Activated naive CD4-positive, alpha-beta T cell treated with anti-CD3 and anti-CD28 coated beads for 36 hours (primary cell): Measurements from ENCODE around the gene MX2. TPM values are rescaled to one million over a fixed set of nuclear protein-coding genes. Genes with fewer than 3 reads are reported as not detected.
A peak's percentile ranks its signal among the peaks of the same experiment; 100 is the strongest.
"Not testable (repeated sequence)": the region's sequence is repeated elsewhere in the genome, so short reads cannot be mapped to it uniquely, and the experiment has no call there.

ENCODE experiments used
- CTCF ChIA-PET: fragments of 350-600 bp; sonication (Branson Sonifier 250); formaldehyde crosslinking; loops from one replicate; lab custom pipeline; 2021; ENCODE audit warnings: antibody characterized with exemption; lab: Charles Lee
- DNase-seq: peaks from one replicate; pipeline ENCODE4 v3.0.0-alpha.2; 2020
- H3K27ac Mint-ChIP-seq: one replicate; pipeline ENCODE4 v1.8.0; 2021; ENCODE audit warnings: mild to moderate bottlenecking, mixed read lengths
- H3K27me3 Mint-ChIP-seq: one replicate; pipeline ENCODE4 v1.8.0; 2021; ENCODE audit warnings: low read depth, mixed read lengths
- H3K36me3 Mint-ChIP-seq: one replicate; pipeline ENCODE4 v1.8.0; 2021; ENCODE audit warnings: low read depth, mixed read lengths
- H3K4me1 Mint-ChIP-seq: one replicate; pipeline ENCODE4 v1.8.0; 2021; ENCODE audit warnings: low read depth, mixed read lengths
- H3K4me3 Mint-ChIP-seq: one replicate; pipeline ENCODE4 v1.8.0; 2021; ENCODE audit warnings: mild to moderate bottlenecking, moderate library complexity, mixed read lengths
- H3K9me3 Mint-ChIP-seq: one replicate; pipeline ENCODE4 v1.8.0; 2021; ENCODE audit warnings: mixed read lengths
- intact Hi-C: fragments of 100-400 bp; cut with micrococcal nuclease; formaldehyde crosslinking; loops from one replicate; pipeline ENCODE4 v1.15.1; 2023
- total RNA-seq, 2 experiments: library from RNA; stranded (reverse); gene quantifications; one replicate each; pipeline ENCODE4 v1.2.3, GENCODE V29; 2021

MX2 gene
- total RNA-seq, 2 experiments from 2014 or later, result 32.5 to 33.4 TPM

DNA sequence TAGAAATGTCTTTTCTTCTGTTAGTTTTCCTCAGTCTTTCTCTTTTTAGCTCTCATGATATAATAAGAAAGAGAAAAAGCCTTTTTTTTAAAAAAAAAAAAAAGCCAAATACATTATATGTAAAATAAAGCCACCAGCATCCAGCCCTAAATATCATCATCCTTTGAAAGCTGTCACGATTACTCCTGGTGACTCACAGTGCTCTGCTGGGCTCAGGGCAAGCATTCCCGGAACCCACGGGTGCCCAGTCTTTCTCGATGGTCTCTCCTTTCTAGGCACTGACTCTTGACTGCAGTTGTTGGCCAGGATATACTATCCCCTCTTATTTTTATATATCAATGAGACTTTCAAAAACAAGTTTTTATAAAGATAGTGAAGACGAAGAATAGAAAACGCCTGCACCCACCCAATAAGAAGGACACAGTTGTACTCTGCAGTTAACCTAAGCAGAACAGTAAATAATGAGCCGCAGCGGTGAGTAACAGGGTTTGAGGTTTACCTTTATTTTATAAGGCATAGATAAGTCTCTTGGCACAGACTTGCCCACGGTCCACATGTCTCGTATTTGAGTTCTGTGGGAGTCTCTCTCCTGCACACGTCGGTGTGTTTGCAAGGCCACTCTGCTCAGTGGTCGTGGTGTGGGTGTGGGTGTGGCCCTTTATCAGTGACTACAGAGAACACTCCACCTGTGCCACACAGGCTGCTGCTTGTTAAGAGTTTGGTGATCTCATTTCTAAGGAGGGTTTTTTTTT, 15.7 kb upstream of the MX2 start:
- Mint-ChIP-seq H3K4me3 (no peak overlapping the region), H3K36me3 (no peaks in the 10 kb centered on the region), H3K9me3 (peaks cover 5% of the 10 kb centered on the region), H3K27ac (no peak overlapping the region), H3K4me1 (no peaks in the 10 kb centered on the region), H3K27me3 (no peaks in the 10 kb centered on the region)
- CTCF ChIA-PET, result no interaction called here
- intact Hi-C loops, result no loop called here
- DNase-seq, result no peak

DNA sequence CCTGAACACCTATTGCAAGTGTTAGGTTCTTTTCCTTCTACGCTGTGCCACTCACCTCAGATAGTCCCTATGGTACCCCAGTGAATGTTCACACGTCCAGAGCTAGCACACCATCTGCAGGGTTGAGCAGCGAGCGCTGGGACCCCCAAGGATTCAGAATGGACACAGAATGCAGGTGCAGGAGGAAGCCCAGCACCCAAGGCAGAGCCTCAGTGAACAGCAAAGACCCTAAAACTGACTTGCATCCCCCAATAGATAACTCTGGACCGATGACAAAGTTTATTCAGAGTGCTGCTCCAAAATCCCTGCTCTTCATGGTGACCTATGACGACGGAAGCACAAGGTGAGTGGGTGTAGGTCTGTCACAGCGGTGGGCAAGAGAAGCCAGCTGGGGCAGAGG, 15.1 kb upstream of the MX2 start:
- Mint-ChIP-seq H3K27ac (no peak overlapping the region), H3K36me3 (no peaks in the 10 kb centered on the region), H3K9me3 (peaks cover 5% of the 10 kb centered on the region), H3K4me1 (no peaks in the 10 kb centered on the region), H3K4me3 (no peak overlapping the region), H3K27me3 (no peaks in the 10 kb centered on the region)
- CTCF ChIA-PET, result no interaction called here
- DNase-seq, result no peak
- intact Hi-C loops, result no loop called here

- DNase-seq, result no peak
- no peak overlapping the region for H3K27ac Mint-ChIP-seq
- H3K4me3 Mint-ChIP-seq, result no peak overlapping the region
- CTCF ChIA-PET, result no interaction called here
- H3K4me1 Mint-ChIP-seq, result no peaks in the 10 kb centered on the region
- intact Hi-C loops, result no loop called here
- H3K27me3 Mint-ChIP-seq, result no peaks in the 10 kb centered on the region
- H3K36me3 Mint-ChIP-seq, result no peaks in the 10 kb centered on the region
- no peaks in the 10 kb centered on the region for H3K9me3 Mint-ChIP-seq
Observed at GRCh38 chr21:41348434-41348833, 13.4 kb upstream of the MX2 start.

GRCh38 chr21:41349126-41349525, 12.7 kb upstream of the MX2 start:
- intact Hi-C loops, result no loop called here
- H3K36me3 Mint-ChIP-seq, result no peaks in the 10 kb centered on the region
- CTCF ChIA-PET, result no interaction called here
- H3K27ac Mint-ChIP-seq, result no peak overlapping the region
- no peak overlapping the region for H3K4me3 Mint-ChIP-seq
- no peaks in the 10 kb centered on the region for H3K4me1 Mint-ChIP-seq
- no peaks in the 10 kb centered on the region for H3K9me3 Mint-ChIP-seq
- DNase-seq, result no peak
- H3K27me3 Mint-ChIP-seq, result no peaks in the 10 kb centered on the region

GRCh38 chr21:41349619-41350390, 12.0 kb upstream of the MX2 start:
- DNase-seq, result no peak
- CTCF ChIA-PET, result no interaction called here
- H3K4me3 Mint-ChIP-seq, result no peak overlapping the region

GRCh38 chr21:41350436-41351155, 11.2 kb upstream of the MX2 start:
- Mint-ChIP-seq H3K27me3 (no peaks in the 10 kb centered on the region), H3K9me3 (no peaks in the 10 kb centered on the region), H3K36me3 (no peaks in the 10 kb centered on the region), H3K4me3 (no peak overlapping the region), H3K4me1 (no peaks in the 10 kb centered on the region), H3K27ac (no peak overlapping the region)
- DNase-seq, result no peak
- intact Hi-C loops, result no loop called here
- CTCF ChIA-PET, result no interaction called here

More at GRCh38 chr21:41349619-41350390, 12.0 kb upstream of the MX2 start:
- Mint-ChIP-seq H3K27ac (no peak overlapping the region), H3K9me3 (no peaks in the 10 kb centered on the region), H3K27me3 (no peaks in the 10 kb centered on the region), H3K36me3 (no peaks in the 10 kb centered on the region), H3K4me1 (no peaks in the 10 kb centered on the region)
- intact Hi-C loops, result no loop called here

- H3K4me1 Mint-ChIP-seq, result peaks cover 18% of the 10 kb centered on the region
- no peaks in the 10 kb centered on the region for H3K36me3 Mint-ChIP-seq
- DNase-seq, result no peak
- peak overlapping the region; percentile 31 for H3K27ac Mint-ChIP-seq
- intact Hi-C loops, result no loop called here
- CTCF ChIA-PET, result no interaction called here
- H3K4me3 Mint-ChIP-seq, result no peak overlapping the region
- no peaks in the 10 kb centered on the region for H3K27me3 Mint-ChIP-seq
- H3K9me3 Mint-ChIP-seq, result no peaks in the 10 kb centered on the region
Observed at GRCh38 chr21:41357546-41357945, 4.3 kb upstream of the MX2 start.

- no peak for DNase-seq
- CTCF ChIA-PET, result interaction anchor here (1.4 kb wide), 1 partner anchor 11 kb away, joined by 4 read pairs; no protein-coding TSS in a partner anchor
- H3K27ac Mint-ChIP-seq, result no peak overlapping the region
- H3K9me3 Mint-ChIP-seq, result no peaks in the 10 kb centered on the region
- peaks cover 26% of the 10 kb centered on the region for H3K4me1 Mint-ChIP-seq
- intact Hi-C loops, result no loop called here
- peaks cover 4% of the 10 kb centered on the region for H3K36me3 Mint-ChIP-seq
- no peaks in the 10 kb centered on the region for H3K27me3 Mint-ChIP-seq
- no peak overlapping the region for H3K4me3 Mint-ChIP-seq
Observed at GRCh38 chr21:41358193-41359166, 3.3 kb upstream of the MX2 start.

GRCh38 chr21:41359286-41359685, 2.5 kb upstream of the MX2 start:
- Mint-ChIP-seq H3K36me3 (peaks cover 4% of the 10 kb centered on the region), H3K9me3 (no peaks in the 10 kb centered on the region), H3K27ac (no peak overlapping the region), H3K27me3 (no peaks in the 10 kb centered on the region), H3K4me1 (peaks cover 34% of the 10 kb centered on the region), H3K4me3 (no peak overlapping the region)
- DNase-seq, result no peak
- CTCF ChIA-PET, result interaction anchor here (1.4 kb wide), 1 partner anchor 10 kb away, joined by 4 read pairs; no protein-coding TSS in a partner anchor
- intact Hi-C loops, result no loop called here

DNA sequence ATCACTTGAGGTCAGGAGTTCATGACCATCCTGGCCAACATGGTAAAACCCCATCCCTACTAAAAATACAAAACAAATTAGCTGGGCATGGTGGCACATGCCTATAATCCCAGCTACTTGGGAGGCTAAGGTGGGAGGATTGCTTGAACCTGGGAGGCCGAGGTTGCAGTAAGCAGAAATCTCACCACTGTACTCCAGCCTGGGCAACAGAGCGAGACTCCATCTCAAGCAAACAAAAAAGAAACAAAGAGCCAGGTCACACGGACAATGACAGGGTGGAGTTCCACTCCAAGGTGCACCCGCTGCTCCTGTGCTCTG, 2.1 kb upstream of the MX2 start:
- intact Hi-C loops, result loop anchor here (5.0 to 10.0 kb wide), 3 partner anchors 703 to 1045 kb away; partner anchors contain the start of gene UBASH3A
- CTCF ChIA-PET, result interaction anchor here (1.4 kb wide), 1 partner anchor 10 kb away, joined by 4 read pairs; no protein-coding TSS in a partner anchor
- H3K4me1 Mint-ChIP-seq, result peaks cover 38% of the 10 kb centered on the region
- not testable (repeated sequence) for H3K27me3 Mint-ChIP-seq, H3K4me3 Mint-ChIP-seq, H3K36me3 Mint-ChIP-seq, DNase-seq, H3K9me3 Mint-ChIP-seq, H3K27ac Mint-ChIP-seq

DNA sequence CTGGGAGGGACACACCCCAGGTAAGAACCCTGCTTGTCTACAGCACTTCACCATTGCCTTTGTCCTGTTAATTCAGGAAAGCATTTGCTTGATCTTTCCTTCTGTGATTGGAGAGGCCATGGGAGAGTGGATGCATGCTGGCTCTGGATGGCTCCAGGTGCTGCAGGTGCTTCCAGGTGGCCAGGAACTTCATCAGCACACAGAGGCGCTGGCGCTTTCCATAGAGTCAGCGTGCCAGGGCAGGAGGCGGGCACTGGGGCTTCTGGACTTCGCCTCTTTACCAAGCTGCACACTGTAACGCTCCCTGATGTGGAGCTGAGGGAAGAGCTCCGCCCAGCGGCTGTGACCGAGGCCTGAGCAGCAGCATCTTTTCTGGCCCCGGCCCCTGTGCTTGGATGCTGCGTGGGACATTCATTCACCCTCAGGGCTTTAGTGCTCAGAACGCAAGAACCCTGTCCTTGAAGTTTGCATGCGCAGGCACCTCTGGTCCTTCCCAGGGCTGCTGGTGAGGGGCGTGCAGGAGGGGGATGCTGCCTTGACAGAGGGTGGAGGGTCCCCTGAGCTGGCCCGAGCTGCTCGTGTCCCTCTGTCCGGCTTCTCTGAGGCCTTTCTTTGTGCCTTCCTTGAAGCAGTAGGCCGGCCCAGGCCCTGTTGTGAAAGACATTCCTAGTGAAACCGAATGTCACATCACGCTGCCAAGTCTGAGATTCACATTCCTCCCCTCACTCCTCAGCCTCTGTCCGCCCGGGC, 1.6 kb upstream of the MX2 start:
- Mint-ChIP-seq H3K4me3 (no peak overlapping the region), H3K4me1 (peaks cover 44% of the 10 kb centered on the region), H3K9me3 (no peaks in the 10 kb centered on the region), H3K27me3 (no peaks in the 10 kb centered on the region), H3K27ac (peak overlapping the region; percentile 53), H3K36me3 (peaks cover 4% of the 10 kb centered on the region)
- no peak for DNase-seq
- intact Hi-C loops, result loop anchor here (5.0 to 10.0 kb wide), 3 partner anchors 702 to 1045 kb away; partner anchors contain the start of gene UBASH3A
- CTCF ChIA-PET, result no interaction called here
